Stimulated activated CD8-positive, alpha-beta memory T cell treated with anti-CD3 and anti-CD28 coated beads, Interleukin-15, amount 100 ng/mL, for 1 hour (primary cell): ENCODE measurements around the gene TLK2.
A peak's percentile ranks its signal among the peaks of the same experiment; 100 is the strongest.
"Not testable (repeated sequence)": the region's sequence is repeated elsewhere in the genome, so short reads cannot be mapped to it uniquely, and the experiment has no call there.

Experiments used
- DNase-seq: peaks from one replicate; pipeline ENCODE4 v3.0.0-alpha.2; 2020; ENCODE audit warnings: low read depth

TLK2 gene

DNA sequence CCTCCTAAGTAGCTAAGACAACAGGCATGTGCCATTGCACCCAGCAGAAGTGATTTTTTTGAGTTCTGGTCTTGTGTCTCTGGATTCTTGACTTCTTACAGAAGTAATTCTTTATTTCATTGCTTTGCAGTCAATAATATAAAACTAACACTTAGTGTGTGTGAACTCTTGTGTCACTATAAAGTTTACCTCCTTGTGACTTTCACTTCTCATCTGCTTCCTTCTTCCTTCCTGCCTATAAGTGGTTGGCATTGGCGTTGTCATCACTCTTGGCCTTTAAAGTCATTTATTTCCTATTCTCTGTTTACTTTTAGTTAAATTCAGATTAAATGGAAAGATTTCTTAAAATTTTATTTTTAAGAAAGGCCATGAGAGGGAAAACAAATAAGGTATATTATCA, 12.4 kb downstream of the TLK2 start:
- DNase-seq = not testable (repeated sequence)

DNA sequence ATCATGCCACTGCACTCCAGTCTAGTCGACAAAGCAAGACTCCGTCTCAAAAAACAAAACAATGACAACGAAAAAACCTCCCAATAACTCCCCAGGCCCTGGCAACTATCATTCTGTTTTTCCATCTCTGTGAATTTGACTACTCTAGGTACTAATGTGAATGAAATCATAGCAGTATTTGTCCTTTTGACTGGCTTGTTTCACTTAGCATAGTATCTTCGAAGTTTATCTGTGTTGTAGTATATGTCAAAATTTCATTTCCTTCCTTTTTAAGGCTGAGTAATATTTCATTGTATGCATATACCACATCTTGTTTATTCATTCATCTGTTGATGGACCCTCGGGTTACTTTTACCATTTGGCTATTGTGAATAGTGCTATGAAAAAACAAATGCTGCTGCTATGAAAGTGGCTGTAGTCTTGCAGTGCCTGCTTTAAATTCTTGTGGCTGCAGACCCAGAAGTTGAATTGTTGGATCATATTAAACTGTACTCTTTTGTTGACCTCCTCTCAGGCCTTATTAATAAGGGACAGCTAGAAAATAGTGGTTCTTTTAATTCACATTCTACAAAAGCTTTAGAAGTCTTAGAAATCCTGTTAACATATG, 14.5 kb downstream of the TLK2 start:
- DNase-seq = not testable (repeated sequence)

DNA sequence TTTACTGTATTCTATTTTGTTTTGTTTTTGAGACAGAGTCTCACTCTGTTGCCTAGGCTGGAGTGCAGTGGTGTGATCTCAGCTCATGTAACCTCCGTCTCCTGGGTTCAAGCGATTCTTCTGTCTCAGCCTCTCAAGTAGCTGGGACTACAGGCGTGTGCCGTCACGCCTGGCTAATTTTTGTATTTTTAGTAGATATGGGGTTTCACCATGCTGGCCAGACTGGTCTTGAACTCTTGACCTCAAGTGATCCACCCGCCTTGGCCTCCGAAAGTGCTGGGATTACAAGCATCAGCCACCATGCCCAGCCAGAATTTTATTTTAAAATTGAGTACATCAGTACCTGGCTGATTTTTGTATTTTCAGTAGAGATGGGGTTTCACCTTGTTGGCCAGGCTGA, 15.4 kb downstream of the TLK2 start:
- not testable (repeated sequence) for DNase-seq

DNA sequence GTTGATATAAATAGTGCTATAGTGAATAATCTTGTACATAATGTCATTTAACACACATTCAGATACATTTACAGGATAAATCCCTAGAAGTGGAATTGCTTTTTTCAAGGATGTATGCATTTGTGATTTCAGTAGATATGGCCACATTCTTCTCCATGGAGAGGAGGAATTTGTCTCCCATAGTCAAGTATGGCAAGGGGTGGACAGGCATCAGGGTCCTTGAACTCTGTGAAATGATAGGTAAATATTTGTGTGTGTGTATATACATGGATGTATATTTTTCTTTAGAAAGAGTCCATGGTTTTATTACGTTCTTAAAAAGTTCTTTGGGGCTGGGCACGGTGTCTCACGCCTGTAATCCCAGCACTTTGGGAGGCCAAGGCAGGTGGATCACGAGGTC, 17.7 kb downstream of the TLK2 start:
- DNase-seq = not testable (repeated sequence)

DNA sequence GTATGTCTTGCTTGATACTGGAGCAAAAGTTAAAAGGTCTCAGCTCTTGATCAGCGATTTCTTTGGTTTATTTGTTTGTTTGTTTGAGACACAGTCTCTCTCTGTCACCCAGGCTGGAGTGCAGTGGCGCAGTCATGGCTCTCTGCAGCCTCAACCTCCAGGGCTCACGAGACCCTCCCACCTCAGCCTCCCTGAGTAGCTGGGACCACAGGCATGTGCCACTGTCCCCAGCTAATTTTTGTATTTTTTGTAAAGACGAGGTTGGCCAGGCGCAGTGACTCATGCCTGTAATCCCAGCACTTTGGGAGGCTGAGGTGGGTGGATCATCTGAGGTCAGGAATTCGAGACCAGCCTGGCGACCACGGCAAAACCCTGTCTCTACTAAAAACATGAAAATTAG, 20.2 kb downstream of the TLK2 start:
- not testable (repeated sequence) for DNase-seq

GRCh38 chr17:62500463-62500862, 21.8 kb downstream of the TLK2 start:
- not testable (repeated sequence) for DNase-seq

GRCh38 chr17:62504857-62505256, 26.2 kb downstream of the TLK2 start:
- not testable (repeated sequence) for DNase-seq

GRCh38 chr17:62507191-62507836, 28.7 kb downstream of the TLK2 start:
- not testable (repeated sequence) for DNase-seq

- DNase-seq = not testable (repeated sequence)
Measured at GRCh38 chr17:62510247-62510819, 31.7 kb downstream of the TLK2 start.

DNA sequence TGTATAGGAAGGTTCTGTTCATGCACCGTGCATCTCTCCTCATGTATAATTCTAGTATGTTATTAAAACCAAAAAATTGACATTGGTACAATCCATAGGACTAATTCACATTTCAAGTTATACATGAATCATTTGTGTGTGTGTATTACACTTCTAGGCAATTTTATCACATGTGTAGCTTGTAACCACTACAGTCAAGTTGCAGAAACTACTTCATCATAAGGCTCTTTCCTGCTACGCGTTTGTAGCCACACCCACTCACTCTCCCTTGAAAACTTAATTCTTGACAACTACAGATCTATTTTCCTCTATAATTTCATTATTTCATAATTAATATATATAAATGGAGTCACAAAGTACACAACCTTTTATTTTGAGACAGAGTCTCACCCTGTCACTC, 32.4 kb downstream of the TLK2 start:
- DNase-seq = not testable (repeated sequence)

DNA sequence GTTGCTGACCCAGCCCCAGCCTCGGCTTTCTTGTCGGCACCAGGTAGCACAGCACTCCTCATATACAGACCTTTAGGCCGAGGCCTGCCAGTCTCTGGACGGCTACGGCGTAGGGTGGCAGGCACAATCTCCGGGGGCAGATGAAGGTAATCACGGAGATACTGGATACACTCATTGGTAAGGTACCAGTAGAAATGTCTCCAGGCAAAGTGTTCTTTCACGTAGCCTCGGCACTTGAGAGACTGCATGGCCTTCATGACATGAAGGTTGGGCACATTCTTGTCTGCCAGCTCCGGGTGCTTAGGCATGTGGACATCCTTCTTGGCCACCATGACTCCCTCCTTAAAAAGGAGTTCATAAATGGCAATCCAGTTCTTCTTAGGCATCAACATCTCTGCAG, 37.8 kb downstream of the TLK2 start:
- DNase-seq = not testable (repeated sequence)

DNA sequence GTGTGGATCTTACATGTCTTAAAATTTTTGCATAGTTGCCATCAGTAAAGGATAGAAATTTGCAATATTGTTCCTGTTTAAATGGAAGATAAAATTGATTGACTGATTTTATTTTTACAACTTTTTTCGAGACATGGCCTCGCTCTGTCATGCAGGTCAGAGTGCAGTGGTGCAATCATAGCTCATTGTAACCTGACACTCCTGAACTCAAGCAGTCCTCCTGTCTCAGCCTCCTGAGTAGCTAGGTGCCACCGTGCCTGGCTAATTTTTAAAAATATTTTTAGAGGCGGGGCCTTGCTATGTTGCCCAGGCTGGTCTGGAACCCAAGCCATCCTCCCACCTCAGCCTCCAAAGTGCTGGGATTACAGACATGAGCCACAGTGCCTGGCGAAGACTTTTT, 42.7 kb downstream of the TLK2 start:
- not testable (repeated sequence) for DNase-seq

GRCh38 chr17:62524077-62524476, 45.5 kb downstream of the TLK2 start:
- DNase-seq = not testable (repeated sequence)

DNA sequence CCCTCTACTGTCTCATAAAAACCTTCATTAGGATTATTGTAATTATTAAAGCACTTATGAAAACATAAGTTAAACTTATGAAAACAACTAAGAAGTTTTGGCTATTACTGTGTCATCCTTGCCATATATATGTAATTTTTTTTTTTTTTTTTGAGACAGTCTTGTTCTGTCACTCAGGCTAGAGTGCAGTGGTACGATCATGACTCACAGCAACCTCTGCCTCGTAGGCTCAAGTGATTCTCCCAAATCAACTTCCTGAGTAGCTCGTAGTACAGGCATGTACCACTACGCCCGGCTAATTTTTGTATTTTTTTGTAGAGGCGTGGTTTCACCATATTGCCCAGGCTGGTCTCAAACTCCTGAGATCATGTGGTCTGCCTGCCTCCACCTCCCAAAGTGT, 46.7 kb downstream of the TLK2 start:
- not testable (repeated sequence) for DNase-seq

- DNase-seq = not testable (repeated sequence)
Measured at GRCh38 chr17:62530936-62531335, 52.3 kb downstream of the TLK2 start.

DNA sequence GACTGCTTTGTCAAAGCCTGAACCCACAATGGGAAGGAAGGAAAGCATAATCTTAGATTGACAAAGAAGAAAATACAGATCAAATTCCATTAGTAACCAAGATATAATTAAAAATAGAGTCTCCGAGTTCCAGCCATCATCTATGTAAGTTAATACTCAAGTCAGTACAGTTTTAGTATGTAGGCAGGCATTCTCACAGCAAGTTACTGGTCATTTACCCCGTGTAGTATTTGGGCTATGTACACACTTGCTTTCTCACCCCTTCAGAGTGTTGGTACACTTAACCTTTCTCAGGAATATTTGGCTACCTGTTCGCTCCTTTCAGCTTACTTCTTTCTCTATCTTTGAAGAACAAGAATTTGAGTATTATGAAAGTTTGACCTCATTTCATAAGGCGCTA, 57.9 kb downstream of the TLK2 start:
- not testable (repeated sequence) for DNase-seq

GRCh38 chr17:62541073-62541472, 62.4 kb downstream of the TLK2 start:
- not testable (repeated sequence) for DNase-seq

- DNase-seq = not testable (repeated sequence)
Measured at GRCh38 chr17:62543278-62543775, 64.7 kb downstream of the TLK2 start.

GRCh38 chr17:62546066-62546465, 67.4 kb downstream of the TLK2 start:
- DNase-seq = not testable (repeated sequence)

GRCh38 chr17:62552851-62553659, 74.4 kb downstream of the TLK2 start:
- DNase-seq = peak; percentile 2

GRCh38 chr17:62557532-62557931, 78.9 kb downstream of the TLK2 start:
- DNase-seq = not testable (repeated sequence)

GRCh38 chr17:62558941-62559340, 80.3 kb downstream of the TLK2 start:
- not testable (repeated sequence) for DNase-seq
